GM12873 (cell line): ENCODE results near the gene CLEC18B.

Source experiments
- CTCF ChIP-seq: IDR thresholded peaks from 2 replicates; pipeline ENCODE4 v1.5.1; 2012; ENCODE audit warnings: low read depth, mild to moderate bottlenecking, moderate library complexity, low read length, control low read depth; ENCODE audit not compliant: insufficient read depth; ENCODE audit errors: missing control alignments

The CLEC18B gene

GRCh38 chr16:74450967-74451760 is 29.9 kb upstream of the CLEC18B start:
- TF ChIP-seq CTCF, result no peak

GRCh38 chr16:74450236-74450635 is 29.0 kb upstream of the CLEC18B start:
- TF ChIP-seq CTCF, result no peak

GRCh38 chr16:74449470-74449869 is 28.2 kb upstream of the CLEC18B start:
- TF ChIP-seq CTCF, result no peak

- no peak for TF ChIP-seq CTCF
Measured at GRCh38 chr16:74448990-74449389, 27.7 kb upstream of the CLEC18B start.

GRCh38 chr16:74447578-74447977 is 26.3 kb upstream of the CLEC18B start:
- no peak for TF ChIP-seq CTCF

GRCh38 chr16:74446866-74447265 is 25.6 kb upstream of the CLEC18B start:
- no peak for TF ChIP-seq CTCF

GRCh38 chr16:74439685-74440084 is 18.4 kb upstream of the CLEC18B start:
- no peak for TF ChIP-seq CTCF
